OCI-LY7 (cell line): ENCODE data around the gene PIEZO2. TPM values are rescaled to one million over a fixed set of nuclear protein-coding genes. Genes with fewer than 3 reads are reported as not detected.
A peak's percentile ranks its signal among the peaks of the same experiment; 100 is the strongest.

Experiments
- BruUV-seq: library from RNA; stranded (reverse); fragments of 400-500 nt; replicated peaks from 2 replicates; lab custom pipeline; 2021; lab: Mats Ljungman, UMichigan
- CTCF ChIA-PET: fragments of 300-600 bp; sonication (Branson Sonifier 250); formaldehyde crosslinking; loops from one replicate; lab custom pipeline; 2022; ENCODE audit warnings: antibody characterized with exemption; ENCODE audit not compliant: unreplicated experiment; lab: Charles Lee
- POLR2A ChIA-PET: fragments of 300-600 bp; sonication (Branson Sonifier 250); formaldehyde crosslinking; loops from one replicate; lab custom pipeline; 2022; ENCODE audit warnings: antibody characterized with exemption; lab: Charles Lee
- DNase-seq: peaks from one replicate; pipeline ENCODE4 v3.0.0-alpha.2; 2015; ENCODE audit warnings: low spot score
- H2AFZ ChIP-seq: fragments of 200-600 bp; sonication (generic), shearing (Covaris generic); 2 replicates; pipeline ENCODE4 v1.6.1; 2014; ENCODE audit warnings: mild to moderate bottlenecking, antibody characterized with exemption, low read length, moderate library complexity
- H3K27ac ChIP-seq: fragments of 200-600 bp; sonication (generic); 2 replicates; pipeline ENCODE4 v1.5.1; 2014; ENCODE audit warnings: mixed run types, low read depth, mild to moderate bottlenecking, moderate library complexity, low read length, inconsistent platforms; ENCODE audit not compliant: poor library complexity, severe bottlenecking
- H3K36me3 ChIP-seq: fragments of 200-600 bp; sonication (generic); 2 replicates; pipeline ENCODE4 v1.6.1; 2014; ENCODE audit warnings: mild to moderate bottlenecking, antibody characterized with exemption, low read length, moderate library complexity, mixed read lengths; ENCODE audit not compliant: insufficient read depth
- H3K4me1 ChIP-seq: fragments of 200-600 bp; sonication (generic); 2 replicates; pipeline ENCODE4 v1.5.1; 2014; ENCODE audit warnings: mild to moderate bottlenecking, low read length; ENCODE audit not compliant: insufficient read depth, poor library complexity, severe bottlenecking
- H3K4me2 ChIP-seq: fragments of 200-600 bp; sonication (generic); 2 replicates; pipeline ENCODE4 v1.6.1; 2014; ENCODE audit warnings: mild to moderate bottlenecking, low read length
- H3K4me3 ChIP-seq: fragments of 200-600 bp; sonication (generic); 2 replicates; pipeline ENCODE4 v1.5.1; 2014; ENCODE audit warnings: mild to moderate bottlenecking, low read depth, low read length; ENCODE audit not compliant: poor library complexity, severe bottlenecking
- H3K79me2 ChIP-seq: fragments of 200-600 bp; sonication (generic); 2 replicates; pipeline ENCODE4 v1.6.1; 2016; ENCODE audit warnings: low read depth, mild to moderate bottlenecking, low read length, moderate library complexity, mixed read lengths; ENCODE audit not compliant: insufficient read depth
- H3K9me2 ChIP-seq: fragments of 200-600 bp; sonication (generic); 2 replicates; pipeline ENCODE4 v1.6.1; 2016; ENCODE audit warnings: mild to moderate bottlenecking, low read length, mixed read lengths; ENCODE audit not compliant: insufficient read depth
- H3K9me3 ChIP-seq: fragments of 200-600 bp; sonication (generic); 2 replicates; pipeline ENCODE4 v1.6.1; 2014; ENCODE audit warnings: mild to moderate bottlenecking, mixed run types, low read length, mixed read lengths
- H4K20me1 ChIP-seq: fragments of 200-600 bp; sonication (generic); 2 replicates; pipeline ENCODE4 v1.6.1; 2014; ENCODE audit warnings: mild to moderate bottlenecking, antibody characterized with exemption, low read length, moderate library complexity, mixed read lengths; ENCODE audit not compliant: insufficient read depth
- EZH2phosphoT487 ChIP-seq: fragments of 200-600 bp; sonication (generic); IDR thresholded peaks from 2 replicates; pipeline ENCODE4 v1.6.1; 2018; ENCODE audit warnings: low read depth, borderline replicate concordance, mild to moderate bottlenecking, mixed run types, antibody characterized with exemption, low read length, moderate library complexity, mixed read lengths
- intact Hi-C: fragments of 100-400 bp; cut with micrococcal nuclease; formaldehyde crosslinking; loops from one replicate; pipeline ENCODE4 v1.10.0; 2022; ENCODE audit not compliant: unreplicated experiment
- total RNA-seq, 2 experiments: library from RNA; depleted of rRNA in 1 of 2; stranded (reverse); fragments of >200 nt in 1 of 2; shearing (Covaris generic) in 1 of 2; gene quantifications; 2 replicates each; pipeline ENCODE4 v1.2.3, GENCODE V29; 2014 to 2022
- TF ChIP-seq, protein P1 (sequence below): fragments of 200-600 bp; sonication (generic); conservative IDR thresholded peaks from 2 replicates; pipeline ENCODE4 v1.5.1; 2014; ENCODE audit warnings: mild to moderate bottlenecking, antibody characterized with exemption, low read length, moderate library complexity, mixed read lengths

The PIEZO2 gene
- total RNA-seq, 2 experiments from 2014 or later = 0.95 to 3.3 TPM

DNA sequence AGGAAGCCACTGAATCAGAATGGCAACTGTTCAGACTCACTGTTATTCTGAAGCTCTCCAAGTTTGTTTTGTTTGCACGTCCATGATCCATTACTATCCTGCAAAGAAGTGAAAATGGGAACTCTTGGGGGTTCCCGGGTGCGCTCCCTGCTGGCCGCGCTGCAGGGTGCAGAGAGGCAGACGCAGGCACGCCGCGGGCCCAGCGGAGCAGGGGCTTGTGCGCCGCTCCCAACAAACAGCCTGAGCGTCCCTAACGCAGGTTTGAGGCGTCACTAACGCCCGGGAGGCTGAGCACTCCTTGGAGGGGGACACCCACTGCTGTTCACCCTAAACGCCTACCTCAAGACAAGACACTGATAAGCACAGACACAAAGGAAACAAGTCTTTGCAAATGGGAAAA is 14.3 kb upstream of the PIEZO2 start:
- ChIA-PET CTCF (no interaction called here), POLR2A (no interaction called here)
- BruUV-seq = no TSS peak
- no peak overlapping the region for H3K4me2 ChIP-seq
- DNase-seq = no peak
- H4K20me1 ChIP-seq = no peaks in the 10 kb centered on the region
- no peak overlapping the region for H3K4me3 ChIP-seq
- H3K79me2 ChIP-seq = no peaks in the 10 kb centered on the region
- no peak overlapping the region for H3K27ac ChIP-seq
- H3K9me2 ChIP-seq = no peaks in the 10 kb centered on the region; the same call in 1 of the 2 replicates
- H3K9me3 ChIP-seq = no peaks in the 10 kb centered on the region
- H3K4me1 ChIP-seq = no peaks in the 10 kb centered on the region
- no peaks in the 10 kb centered on the region for H3K36me3 ChIP-seq
- intact Hi-C loops = no loop called here
- H2AFZ ChIP-seq = no peak overlapping the region
- TF ChIP-seq EZH2phosphoT487 = no peak
- TF ChIP-seq, protein P1, sequence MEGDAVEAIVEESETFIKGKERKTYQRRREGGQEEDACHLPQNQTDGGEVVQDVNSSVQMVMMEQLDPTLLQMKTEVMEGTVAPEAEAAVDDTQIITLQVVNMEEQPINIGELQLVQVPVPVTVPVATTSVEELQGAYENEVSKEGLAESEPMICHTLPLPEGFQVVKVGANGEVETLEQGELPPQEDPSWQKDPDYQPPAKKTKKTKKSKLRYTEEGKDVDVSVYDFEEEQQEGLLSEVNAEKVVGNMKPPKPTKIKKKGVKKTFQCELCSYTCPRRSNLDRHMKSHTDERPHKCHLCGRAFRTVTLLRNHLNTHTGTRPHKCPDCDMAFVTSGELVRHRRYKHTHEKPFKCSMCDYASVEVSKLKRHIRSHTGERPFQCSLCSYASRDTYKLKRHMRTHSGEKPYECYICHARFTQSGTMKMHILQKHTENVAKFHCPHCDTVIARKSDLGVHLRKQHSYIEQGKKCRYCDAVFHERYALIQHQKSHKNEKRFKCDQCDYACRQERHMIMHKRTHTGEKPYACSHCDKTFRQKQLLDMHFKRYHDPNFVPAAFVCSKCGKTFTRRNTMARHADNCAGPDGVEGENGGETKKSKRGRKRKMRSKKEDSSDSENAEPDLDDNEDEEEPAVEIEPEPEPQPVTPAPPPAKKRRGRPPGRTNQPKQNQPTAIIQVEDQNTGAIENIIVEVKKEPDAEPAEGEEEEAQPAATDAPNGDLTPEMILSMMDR = peak; percentile 69

DNA sequence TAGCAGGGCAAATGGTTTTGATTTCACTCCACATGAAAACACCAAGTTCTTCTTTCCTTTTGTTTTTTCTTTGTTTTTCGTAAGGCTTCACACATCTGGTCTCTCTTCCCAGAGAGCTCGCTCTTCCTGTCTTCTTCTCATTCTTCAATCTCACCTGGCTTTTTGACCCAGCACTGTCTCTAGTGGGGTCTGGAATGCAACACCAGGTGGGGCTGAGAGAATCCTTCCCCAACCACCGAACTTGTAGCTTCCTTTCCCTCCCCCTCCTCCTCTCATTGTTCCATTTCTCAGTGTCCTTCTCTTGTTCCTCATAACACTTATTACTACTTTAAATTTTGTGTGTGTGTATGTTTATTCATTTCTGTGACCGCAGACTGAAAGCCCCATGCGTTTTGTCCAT is 13.5 kb upstream of the PIEZO2 start:
- Histone ChIP-seq H3K4me1 (no peaks in the 10 kb centered on the region), H3K36me3 (no peaks in the 10 kb centered on the region), H2AFZ (no peak overlapping the region), H4K20me1 (no peaks in the 10 kb centered on the region), H3K27ac (no peak overlapping the region), H3K4me3 (no peak overlapping the region), H3K9me3 (no peaks in the 10 kb centered on the region), H3K79me2 (no peaks in the 10 kb centered on the region), H3K4me2 (no peak overlapping the region), H3K9me2 (no peaks in the 10 kb centered on the region)
- intact Hi-C loops = no loop called here
- DNase-seq = no peak
- no TSS peak for BruUV-seq
- TF ChIP-seq, protein P1 = no peak
- no peak for TF ChIP-seq EZH2phosphoT487
- ChIA-PET CTCF (no interaction called here), POLR2A (no interaction called here)

DNA sequence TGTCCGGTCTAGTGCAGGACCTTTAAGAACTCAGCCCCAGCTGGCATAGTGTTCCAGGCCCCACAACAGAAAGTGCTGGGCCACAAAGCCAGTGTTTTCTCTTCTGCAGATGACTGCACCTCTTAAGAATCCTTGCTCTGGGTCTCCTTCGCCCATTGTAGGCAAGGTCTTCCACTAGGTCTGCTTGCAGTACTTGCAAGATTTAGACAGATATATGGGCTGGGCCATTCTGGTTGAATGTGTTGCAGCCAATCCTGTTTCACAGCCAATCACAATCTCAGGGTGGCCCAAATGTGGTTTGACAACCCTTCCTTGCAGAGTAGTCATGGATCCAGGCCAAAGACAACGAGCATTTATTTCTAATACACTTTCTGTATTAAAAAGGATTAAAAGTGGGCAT is 13.1 kb upstream of the PIEZO2 start:
- no peak overlapping the region for H3K27ac ChIP-seq
- no peaks in the 10 kb centered on the region for H3K4me1 ChIP-seq
- H2AFZ ChIP-seq = no peak overlapping the region
- H3K9me2 ChIP-seq = no peaks in the 10 kb centered on the region
- CTCF ChIA-PET = no interaction called here
- intact Hi-C loops = no loop called here
- H3K4me2 ChIP-seq = no peak overlapping the region
- H3K79me2 ChIP-seq = no peaks in the 10 kb centered on the region
- H4K20me1 ChIP-seq = no peaks in the 10 kb centered on the region
- POLR2A ChIA-PET = no interaction called here
- DNase-seq = no peak
- no peak overlapping the region for H3K4me3 ChIP-seq
- TF ChIP-seq, protein P1 = no peak
- TF ChIP-seq EZH2phosphoT487 = no peak
- BruUV-seq = no TSS peak
- H3K36me3 ChIP-seq = no peaks in the 10 kb centered on the region
- no peaks in the 10 kb centered on the region for H3K9me3 ChIP-seq
